Panc1 (cell line): ENCODE data around the gene CORIN. TPM values are rescaled to one million over a fixed set of nuclear protein-coding genes. Genes with fewer than 3 reads are reported as not detected.

ENCODE experiments used
- ATAC-seq: fragments of 200-7000 bp; cut with Tn5 transposase; 2 replicates; pipeline ENCODE4 v1.9.1; 2020; ENCODE audit warnings: mild to moderate bottlenecking, moderate library complexity
- BruUV-seq: library from RNA; stranded (reverse); fragments of 400-500 nt; replicated peaks from 2 replicates; lab custom pipeline; 2021; lab: Mats Ljungman, UMichigan
- CTCF ChIA-PET: fragments of 300-600 bp; sonication (Branson Sonifier 250); formaldehyde crosslinking; loops from one replicate; lab custom pipeline; 2022; ENCODE audit warnings: antibody characterized with exemption; lab: Charles Lee
- POLR2A ChIA-PET: fragments of 300-600 bp; sonication (Branson Sonifier 250); formaldehyde crosslinking; loops from one replicate; lab custom pipeline; 2022; ENCODE audit warnings: antibody characterized with exemption; lab: Charles Lee
- DNase-seq: peaks from one replicate; pipeline ENCODE4 v3.0.0-alpha.2; 2010; ENCODE audit warnings: low read depth, low spot score
- H3K27ac ChIP-seq: 2 replicates; pipeline ENCODE4 v1.5.1; 2011; ENCODE audit warnings: mild to moderate bottlenecking, low read length, inconsistent platforms
- H3K27me3 ChIP-seq: fragments of 200-500 bp; sonication (Bioruptor generic); 2 replicates; pipeline ENCODE4 v1.6.0; 2014; ENCODE audit warnings: low read length, inconsistent platforms; ENCODE audit not compliant: control insufficient read depth, insufficient read depth
- H3K36me3 ChIP-seq: fragments of 200-500 bp; sonication (Bioruptor generic); 2 replicates; pipeline ENCODE4 v1.5.1; 2014; ENCODE audit warnings: inconsistent platforms, mild to moderate bottlenecking, low read length, moderate library complexity; ENCODE audit not compliant: control insufficient read depth, insufficient read depth
- H3K4me1 ChIP-seq: 2 replicates; pipeline ENCODE4 v1.5.1; 2011; ENCODE audit warnings: inconsistent platforms, mild to moderate bottlenecking, low read length, moderate library complexity; ENCODE audit not compliant: control insufficient read depth, insufficient read depth
- H3K4me3 ChIP-seq, 2 experiments: 2 replicates each; pipeline ENCODE4 v1.5.1; 2011 to 2012; ENCODE audit warnings: low read depth in 2 of 2, low read length in 2 of 2, mild to moderate bottlenecking in 2 of 2, inconsistent platforms in 1 of 2, moderate library complexity in 1 of 2
- H3K9me3 ChIP-seq: fragments of 200-500 bp; sonication (Bioruptor generic); 2 replicates; pipeline ENCODE4 v1.5.1; 2014; ENCODE audit warnings: low read depth, mild to moderate bottlenecking, inconsistent platforms, low read length, moderate library complexity; ENCODE audit not compliant: control insufficient read depth, insufficient read depth
- CTCF ChIP-seq: fragments of 450-650 bp; IDR thresholded peaks from 2 replicates; pipeline ENCODE4 v1.5.1; 2017; ENCODE audit warnings: mild to moderate bottlenecking
- POLR2AphosphoS5 ChIP-seq: IDR thresholded peaks from 2 replicates; pipeline ENCODE4 v1.6.1; 2012; ENCODE audit warnings: mild to moderate bottlenecking, low read depth, low read length, moderate library complexity
- SIN3A ChIP-seq: IDR thresholded peaks from 2 replicates; pipeline ENCODE4 v1.6.1; 2012; ENCODE audit warnings: low read depth, mild to moderate bottlenecking, low read length, moderate library complexity, borderline replicate concordance; ENCODE audit not compliant: insufficient read depth
- TCF7L2 ChIP-seq: IDR thresholded peaks from 2 replicates; pipeline ENCODE4 v1.6.1; 2011; ENCODE audit warnings: mild to moderate bottlenecking, low read depth, low read length, inconsistent platforms
- in situ Hi-C: cut with HindIII; loops from 2 replicates; pipeline ENCODE4 v1.10.0; 2016; ENCODE audit warnings: low sequenced_read_pairs, low pct_unique_long_range_greater_than_20kb
- intact Hi-C: fragments of 100-400 bp; cut with micrococcal nuclease; formaldehyde crosslinking; loops from one replicate; pipeline ENCODE4 v1.10.0; 2022; ENCODE audit not compliant: unreplicated experiment
- total RNA-seq: library from RNA; stranded (reverse); gene quantifications from one replicate; pipeline ENCODE4 v1.2.1, GENCODE V29; 2021; ENCODE audit not compliant: unreplicated experiment
- TF ChIP-seq, protein P1 (sequence below), 2 experiments: IDR thresholded peaks; 2 replicates each; pipeline ENCODE4 v1.6.1; 2011 to 2012; ENCODE audit warnings: low read depth in 2 of 2, control low read depth in 1 of 2, low read length in 1 of 2, mild to moderate bottlenecking in 1 of 2, moderate library complexity in 1 of 2; ENCODE audit not compliant: insufficient read depth in 1 of 2

Gene CORIN
- total RNA-seq, 1 experiment from 2014 or later: not detected

- TF ChIP-seq SIN3A (no peak), POLR2AphosphoS5 (no peak), TCF7L2 (no peak), CTCF (no peak)
- TF ChIP-seq, protein P1, sequence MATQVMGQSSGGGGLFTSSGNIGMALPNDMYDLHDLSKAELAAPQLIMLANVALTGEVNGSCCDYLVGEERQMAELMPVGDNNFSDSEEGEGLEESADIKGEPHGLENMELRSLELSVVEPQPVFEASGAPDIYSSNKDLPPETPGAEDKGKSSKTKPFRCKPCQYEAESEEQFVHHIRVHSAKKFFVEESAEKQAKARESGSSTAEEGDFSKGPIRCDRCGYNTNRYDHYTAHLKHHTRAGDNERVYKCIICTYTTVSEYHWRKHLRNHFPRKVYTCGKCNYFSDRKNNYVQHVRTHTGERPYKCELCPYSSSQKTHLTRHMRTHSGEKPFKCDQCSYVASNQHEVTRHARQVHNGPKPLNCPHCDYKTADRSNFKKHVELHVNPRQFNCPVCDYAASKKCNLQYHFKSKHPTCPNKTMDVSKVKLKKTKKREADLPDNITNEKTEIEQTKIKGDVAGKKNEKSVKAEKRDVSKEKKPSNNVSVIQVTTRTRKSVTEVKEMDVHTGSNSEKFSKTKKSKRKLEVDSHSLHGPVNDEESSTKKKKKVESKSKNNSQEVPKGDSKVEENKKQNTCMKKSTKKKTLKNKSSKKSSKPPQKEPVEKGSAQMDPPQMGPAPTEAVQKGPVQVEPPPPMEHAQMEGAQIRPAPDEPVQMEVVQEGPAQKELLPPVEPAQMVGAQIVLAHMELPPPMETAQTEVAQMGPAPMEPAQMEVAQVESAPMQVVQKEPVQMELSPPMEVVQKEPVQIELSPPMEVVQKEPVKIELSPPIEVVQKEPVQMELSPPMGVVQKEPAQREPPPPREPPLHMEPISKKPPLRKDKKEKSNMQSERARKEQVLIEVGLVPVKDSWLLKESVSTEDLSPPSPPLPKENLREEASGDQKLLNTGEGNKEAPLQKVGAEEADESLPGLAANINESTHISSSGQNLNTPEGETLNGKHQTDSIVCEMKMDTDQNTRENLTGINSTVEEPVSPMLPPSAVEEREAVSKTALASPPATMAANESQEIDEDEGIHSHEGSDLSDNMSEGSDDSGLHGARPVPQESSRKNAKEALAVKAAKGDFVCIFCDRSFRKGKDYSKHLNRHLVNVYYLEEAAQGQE (IDR thresholded peaks at IDR 0.05; ENCODE audit: insufficient read depth in 1 of 2, low read depth in 2 of 2, low read length in 1 of 2): no peak
- H3K36me3 ChIP-seq: no peaks in the 10 kb centered on the region
- in situ Hi-C loops (no loop called here), intact Hi-C loops (no loop called here)
- DNase-seq: no peak
- H3K4me3 ChIP-seq: no peak overlapping the region
- BruUV-seq: no TSS peak
- H3K4me1 ChIP-seq: no peaks in the 10 kb centered on the region
- H3K27me3 ChIP-seq: no peaks in the 10 kb centered on the region; the same call in 1 of the 2 replicates
- ATAC-seq: no peak
- ChIA-PET CTCF (interaction anchor here (1.0 kb wide), 1 partner anchor 119 kb away, joined by 3 read pairs; no protein-coding TSS in a partner anchor), POLR2A (no interaction called here)
- no peaks in the 10 kb centered on the region for H3K9me3 ChIP-seq
- H3K27ac ChIP-seq: no peak overlapping the region
These were observed 120.7 kb downstream of the CORIN start for GRCh38 chr4:47717188-47717587.

DNA sequence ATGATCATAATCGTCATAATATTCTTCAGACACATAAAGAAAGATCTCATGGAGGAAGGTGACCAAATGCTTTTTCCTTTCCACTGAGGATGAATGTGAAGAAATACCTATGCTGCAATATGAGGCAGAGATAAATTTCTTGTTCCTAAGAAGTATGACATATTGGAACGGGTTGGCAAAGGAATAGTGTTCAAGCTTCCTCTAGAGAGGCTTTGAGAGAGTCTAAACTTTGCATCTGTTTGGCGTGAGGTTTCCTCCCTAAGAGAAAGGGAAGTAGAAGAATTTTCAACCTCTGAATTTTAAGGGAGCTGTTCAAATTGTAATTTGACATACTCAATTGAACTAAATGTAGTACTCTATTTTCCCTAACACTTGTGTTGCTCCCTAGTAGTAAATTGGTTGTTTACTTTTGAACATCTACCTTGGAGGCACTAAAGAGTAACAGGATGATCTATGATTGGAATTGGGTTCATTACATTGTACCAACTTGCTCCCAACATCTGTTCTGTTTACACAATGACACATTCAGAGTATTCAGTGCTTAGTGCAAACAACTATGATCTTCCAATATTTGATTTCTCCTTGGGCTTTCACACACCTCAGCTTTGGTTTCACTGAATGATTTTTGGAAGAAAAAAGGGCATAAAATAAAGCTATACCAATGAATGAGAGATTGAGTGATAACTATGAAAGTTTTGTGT is 122.0 kb downstream of the CORIN start:
- Histone ChIP-seq H3K36me3 (no peaks in the 10 kb centered on the region), H3K4me3 (no peak overlapping the region), H3K4me1 (no peaks in the 10 kb centered on the region), H3K9me3 (no peaks in the 10 kb centered on the region), H3K27ac (no peak overlapping the region), H3K27me3 (no peaks in the 10 kb centered on the region; the same call in 1 of the 2 replicates)
- DNase-seq (no peak), ATAC-seq (no peak)
- no TSS peak for BruUV-seq
- TF ChIP-seq SIN3A (no peak), TCF7L2 (no peak), POLR2AphosphoS5 (no peak), CTCF (no peak)
- TF ChIP-seq, protein P1 (IDR thresholded peaks at IDR 0.05; ENCODE audit: insufficient read depth in 1 of 2, low read depth in 2 of 2, low read length in 1 of 2): no peak
- ChIA-PET CTCF (interaction anchor here (1.0 to 1.1 kb wide), 2 partner anchors 121 to 124 kb away, joined by 3 read pairs; no protein-coding TSS in a partner anchor), POLR2A (no interaction called here)
- intact Hi-C loops (no loop called here), in situ Hi-C loops (no loop called here)
